H1 (cell line): ENCODE measurements around the gene TMPRSS4. TPM values are rescaled to one million over a fixed set of nuclear protein-coding genes. Genes with fewer than 3 reads are reported as not detected.

Experiments used
- CTCF ChIA-PET: fragments of 300-600 bp; sonication (Branson Sonifier 250); formaldehyde crosslinking; loops from one replicate; lab custom pipeline; 2021; ENCODE audit not compliant: partially characterized antibody; lab: Charles Lee
- POLR2A ChIA-PET: fragments of 300-600 bp; sonication (Branson Sonifier 250); formaldehyde crosslinking; loops from one replicate; lab custom pipeline; 2021; ENCODE audit warnings: inconsistent platforms; ENCODE audit not compliant: partially characterized antibody; lab: Charles Lee
- DNase-seq, 2 experiments: peaks; one replicate each; pipeline versions ENCODE4 v3.0.0 to v3.0.0-alpha.2; 2010 to 2022; ENCODE audit warnings: low spot score in 2 of 2, low read depth in 1 of 2, mixed read lengths in 1 of 2
- FAIRE-seq: peaks from 2 replicates; lab custom pipeline; 2011; peaks lifted over from hg19 to GRCh38; lab: Jason Lieb, UNC
- H2AFZ ChIP-seq: 2 replicates; pipeline ENCODE4 v1.8.1; 2012; ENCODE audit warnings: low read length, inconsistent platforms
- H2AK5ac ChIP-seq: 2 replicates; pipeline ENCODE4 v1.6.1; 2013; ENCODE audit warnings: low read depth, low read length
- H2BK120ac ChIP-seq: replicated peaks from 2 replicates; pipeline ENCODE3; 2013; ENCODE audit warnings: low read depth, low read length, inconsistent platforms
- H2BK12ac ChIP-seq: 2 replicates; pipeline ENCODE4 v1.6.1; 2013; ENCODE audit warnings: low read depth, low read length
- H2BK15ac ChIP-seq: 2 replicates; pipeline ENCODE4 v1.6.1; 2013; ENCODE audit warnings: low read length
- H2BK20ac ChIP-seq: 2 replicates; pipeline ENCODE4 v1.6.1; 2013; ENCODE audit warnings: low read length
- H2BK5ac ChIP-seq: 2 replicates; pipeline ENCODE4 v1.6.1; 2013; ENCODE audit warnings: low read depth, low read length
- H3K14ac ChIP-seq: 2 replicates; pipeline ENCODE4 v1.6.1; 2013; ENCODE audit warnings: inconsistent platforms; ENCODE audit not compliant: insufficient read length
- H3K18ac ChIP-seq: 2 replicates; pipeline ENCODE4 v1.6.1; 2013; ENCODE audit warnings: low read length; ENCODE audit errors: extremely low read depth
- H3K23ac ChIP-seq: 2 replicates; pipeline ENCODE4 v1.6.1; 2013; ENCODE audit warnings: inconsistent platforms; ENCODE audit not compliant: insufficient read length
- H3K23me2 ChIP-seq: 2 replicates; pipeline ENCODE4 v1.6.1; 2013; ENCODE audit warnings: low read depth, low read length
- H3K27ac ChIP-seq: 2 replicates; pipeline ENCODE4 v1.6.1; 2011; ENCODE audit warnings: low read depth, low read length, inconsistent platforms
- H3K27me3 ChIP-seq, 4 experiments: replicated peaks in 1 of 4; 1 replicate in 1 of 4; 2 replicates in 3 of 4; pipeline versions ENCODE4 v1.6.1 to v1.8.1; 2011 to 2013; ENCODE audit warnings: low read length in 3 of 4, mild to moderate bottlenecking in 3 of 4, inconsistent platforms in 2 of 4, mixed read lengths in 2 of 4, moderate library complexity in 1 of 4; ENCODE audit not compliant: control insufficient read depth in 3 of 4, insufficient read depth in 3 of 4; ENCODE audit errors: extremely low read depth in 1 of 4
- H3K36me3 ChIP-seq, 4 experiments: 2 replicates each; pipeline versions ENCODE4 v1.6.1 to v1.8.1; 2011 to 2013; ENCODE audit warnings: mild to moderate bottlenecking in 4 of 4, low read length in 3 of 4, moderate library complexity in 2 of 4, control low read depth in 1 of 4, inconsistent platforms in 1 of 4; ENCODE audit not compliant: insufficient read depth in 4 of 4, control insufficient read depth in 2 of 4
- H3K4ac ChIP-seq: replicated peaks from 2 replicates; pipeline ENCODE3; 2013; ENCODE audit warnings: low read length, low read depth, mixed read lengths, inconsistent platforms; ENCODE audit not compliant: insufficient read length
- H3K4me1 ChIP-seq, 4 experiments: replicated peaks in 1 of 4; 1 replicate in 1 of 4; 2 replicates in 3 of 4; pipeline versions ENCODE4 v1.6.1 to v1.8.1; 2011 to 2013; ENCODE audit warnings: low read length in 3 of 4, inconsistent platforms in 2 of 4, mixed read lengths in 1 of 4; ENCODE audit not compliant: insufficient read depth in 4 of 4, control insufficient read depth in 3 of 4
- H3K4me2 ChIP-seq, 2 experiments: 2 replicates each; pipeline versions ENCODE4 v1.6.1 to v1.8.1; 2011 to 2013; ENCODE audit warnings: low read depth in 2 of 2, low read length in 2 of 2, control low read depth in 1 of 2, inconsistent platforms in 1 of 2, mild to moderate bottlenecking in 1 of 2; ENCODE audit not compliant: insufficient read depth in 1 of 2
- H3K4me3 ChIP-seq, 4 experiments: fragments of 200-600, 300-600 bp in 1 of 4; sonication (generic), shearing (Covaris generic), sonication (Bioruptor Twin) in 1 of 4; 2 replicates each; pipeline versions ENCODE4 v1.5.1 to v1.8.1; 2011 to 2016; ENCODE audit warnings: low read length in 4 of 4, low read depth in 3 of 4, control low read depth in 2 of 4, inconsistent platforms in 2 of 4, mild to moderate bottlenecking in 2 of 4, mixed read lengths in 1 of 4, moderate library complexity in 1 of 4; ENCODE audit not compliant: insufficient read depth in 2 of 4; ENCODE audit errors: extremely low read depth in 1 of 4
- H3K56ac ChIP-seq: replicated peaks from 2 replicates; pipeline ENCODE3; 2013; ENCODE audit warnings: low read depth, mild to moderate bottlenecking, mixed read lengths, low read length, inconsistent platforms; ENCODE audit not compliant: insufficient read length
- H3K79me1 ChIP-seq: 2 replicates; pipeline ENCODE4 v1.6.1; 2013; ENCODE audit warnings: low read depth, low read length, control low read depth
- H3K79me2 ChIP-seq, 2 experiments: 2 replicates each; pipeline versions ENCODE4 v1.6.1 to v1.8.1; 2012 to 2013; ENCODE audit warnings: low read length in 2 of 2, mild to moderate bottlenecking in 2 of 2, inconsistent platforms in 1 of 2; ENCODE audit not compliant: insufficient read depth in 2 of 2, control insufficient read depth in 1 of 2
- H3K9ac ChIP-seq, 4 experiments: replicated peaks in 1 of 4; 1 replicate in 1 of 4; 2 replicates in 3 of 4; pipeline versions ENCODE4 v1.6.1 to v1.8.1; 2011 to 2013; ENCODE audit warnings: low read depth in 3 of 4, low read length in 3 of 4, control low read depth in 2 of 4, mild to moderate bottlenecking in 2 of 4, moderate library complexity in 2 of 4, inconsistent platforms in 1 of 4; ENCODE audit errors: extremely low read depth in 1 of 4
- H3K9me3 ChIP-seq, 2 experiments: 2 replicates each; pipeline versions ENCODE4 v1.6.1 to v1.8.1; 2012 to 2013; ENCODE audit warnings: mild to moderate bottlenecking in 2 of 2, moderate library complexity in 2 of 2, control low read depth in 1 of 2, inconsistent platforms in 1 of 2, low read depth in 1 of 2, low read length in 1 of 2, mixed read lengths in 1 of 2; ENCODE audit not compliant: insufficient read depth in 2 of 2
- H4K20me1 ChIP-seq, 2 experiments: replicated peaks in 1 of 2; 2 replicates each; pipeline versions ENCODE3 to v1.8.1; 2011 to 2013; ENCODE audit warnings: inconsistent platforms in 2 of 2, low read length in 2 of 2, mild to moderate bottlenecking in 1 of 2; ENCODE audit not compliant: insufficient read depth in 2 of 2, control insufficient read depth in 1 of 2
- H4K5ac ChIP-seq: 2 replicates; pipeline ENCODE4 v1.6.1; 2013; ENCODE audit warnings: low read length, low read depth, mixed read lengths, inconsistent platforms; ENCODE audit not compliant: insufficient read length
- H4K8ac ChIP-seq: 2 replicates; pipeline ENCODE4 v1.8.0; 2013; ENCODE audit warnings: mild to moderate bottlenecking, moderate library complexity, low read length, inconsistent platforms; ENCODE audit not compliant: insufficient read depth; ENCODE audit errors: extremely low read depth
- H4K91ac ChIP-seq: replicated peaks from 2 replicates; pipeline ENCODE3; 2013; ENCODE audit warnings: low read length, mixed read lengths, inconsistent platforms; ENCODE audit not compliant: insufficient read length
- BCL11A ChIP-seq, 2 experiments: IDR thresholded peaks; one replicate each; pipeline ENCODE4 v1.6.1; 2011; ENCODE audit warnings: low read depth in 2 of 2, low read length in 2 of 2, mild to moderate bottlenecking in 2 of 2
- CBX8 ChIP-seq: fragments of 300-800, 300-1000 bp; sonication (generic); IDR thresholded peaks from 2 replicates; pipeline ENCODE4 v1.7.1; 2016; ENCODE audit warnings: low read depth, low read length, borderline replicate concordance
- CTBP2 ChIP-seq: IDR thresholded peaks from 2 replicates; pipeline ENCODE4 v1.7.0; 2011; ENCODE audit warnings: borderline replicate concordance, mild to moderate bottlenecking, moderate library complexity, mixed read lengths, low read length; ENCODE audit not compliant: insufficient read depth, insufficient read length
- EGR1 ChIP-seq: IDR thresholded peaks from 2 replicates; pipeline ENCODE4 v1.6.1; 2011; ENCODE audit warnings: low read depth, low read length, borderline replicate concordance
- FOSL1 ChIP-seq: IDR thresholded peaks from 2 replicates; pipeline ENCODE4 v1.6.1; 2011; ENCODE audit warnings: mild to moderate bottlenecking, low read depth, low read length, moderate library complexity; ENCODE audit not compliant: insufficient read depth
- GABPA ChIP-seq: IDR thresholded peaks from 2 replicates; pipeline ENCODE4 v1.6.1; 2011; ENCODE audit warnings: mild to moderate bottlenecking, low read length, moderate library complexity, borderline replicate concordance; ENCODE audit not compliant: insufficient read depth
- HDAC2 ChIP-seq, 2 experiments: fragments of 300-600 bp in 1 of 2; sonication (generic) in 1 of 2; IDR thresholded peaks; 2 replicates each; pipeline ENCODE4 v1.6.1; 2011 to 2012; ENCODE audit warnings: low read depth in 2 of 2, low read length in 2 of 2, mild to moderate bottlenecking in 2 of 2, moderate library complexity in 2 of 2, borderline replicate concordance in 1 of 2, inconsistent platforms in 1 of 2
- NRF1 ChIP-seq: IDR thresholded peaks from 2 replicates; pipeline ENCODE4 v1.6.1; 2011; ENCODE audit warnings: mild to moderate bottlenecking, low read depth, low read length, improper control_type of control experiment
- POU5F1 ChIP-seq: IDR thresholded peaks from 2 replicates; pipeline ENCODE4 v1.6.1; 2011; ENCODE audit warnings: low read depth, mild to moderate bottlenecking, low read length, moderate library complexity
- SP2 ChIP-seq: IDR thresholded peaks from 2 replicates; pipeline ENCODE4 v1.6.1; 2012; ENCODE audit warnings: mild to moderate bottlenecking, low read length, inconsistent platforms
- SP4 ChIP-seq: IDR thresholded peaks from 2 replicates; pipeline ENCODE4 v1.6.1; 2012; ENCODE audit warnings: low read length, inconsistent platforms
- SRF ChIP-seq: IDR thresholded peaks from 2 replicates; pipeline ENCODE4 v1.6.1; 2011; ENCODE audit warnings: mild to moderate bottlenecking, low read depth, low read length, moderate library complexity
- TBP ChIP-seq: IDR thresholded peaks from 2 replicates; pipeline ENCODE4 v1.6.1; 2011; ENCODE audit warnings: low read depth, low read length, improper control_type of control experiment
- YY1 ChIP-seq: IDR thresholded peaks from 2 replicates; pipeline ENCODE4 v1.6.1; 2011; ENCODE audit warnings: low read depth, mild to moderate bottlenecking, low read length
- WGBS, 2 experiments: shearing (Covaris generic) in 1 of 2; methylation state at CpG; one replicate each; pipeline versions ENCODE4 v1.1.6 to v1.1.7; 2013 to 2015; ENCODE audit warnings: low lambda C conversion rate in 2 of 2, mixed read lengths in 2 of 2, inconsistent platforms in 1 of 2, low coverage in 1 of 2, missing lambda C conversion rate in 1 of 2; ENCODE audit not compliant: insufficient replicate concordance in 2 of 2, insufficient coverage in 1 of 2, insufficient read length in 1 of 2; ENCODE audit errors: extremely low coverage in 1 of 2, missing lambda C conversion rate in 1 of 2; 5-methylcytosine and 5-hydroxymethylcytosine counted together
- polyA plus RNA-seq, 7 experiments: library from polyadenylated mRNA; depleted of rRNA in 3 of 7; stranded (reverse) in 5 of 7; unstranded in 2 of 7; fragments of >200 nt in 5 of 7; fragments of 200-250 nt in 2 of 7; gene quantifications; 1 replicate in 5 of 7; 2 replicates in 1 of 7; 4 replicates in 1 of 7; pipeline versions ENCODE4 v1.2.1 to v1.2.3, GENCODE V29; 2011 to 2013; ENCODE audit warnings: missing spikeins in 2 of 7, mixed read lengths in 2 of 7
- total RNA-seq: library from RNA; stranded (reverse); fragmentation: NEBNext Ultra II Directional; extraction: Animal tissue kit (Norgen Biotek cat#: 25700); gene quantifications from 2 replicates; pipeline ENCODE4 v1.2.1, GENCODE V29; 2021
- TF ChIP-seq, protein P1 (sequence below): IDR thresholded peaks from 2 replicates; pipeline ENCODE4 v1.6.1; 2012; ENCODE audit warnings: inconsistent platforms

TMPRSS4 gene
- total and polyA plus RNA-seq, 2 of the 8 experiments (the other 6 are each of a cell fraction or from before 2014, with no cell fraction given), result 0.11 to 0.58 TPM

DNA sequence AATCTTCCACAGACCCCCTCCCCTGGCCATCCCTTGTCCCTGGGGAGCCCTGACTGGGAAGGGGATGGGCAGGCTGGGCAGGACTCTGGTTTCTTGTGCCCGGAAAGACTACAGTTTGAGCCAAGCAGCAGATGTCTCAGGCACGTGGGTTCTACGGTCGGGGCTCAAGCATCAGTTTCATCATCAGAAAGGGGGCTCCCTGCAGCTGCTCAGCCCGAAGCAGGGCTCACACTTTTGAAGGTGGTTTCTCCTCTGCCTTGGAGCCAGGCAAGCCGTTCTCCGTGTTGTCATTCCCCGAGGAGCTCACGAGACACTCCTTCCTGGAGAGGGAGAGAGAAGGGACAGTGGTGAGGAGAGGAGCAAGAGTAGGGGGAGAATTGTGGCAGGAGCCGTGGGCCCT lies 59.9 kb downstream of the TMPRSS4 start:
- 90% methylated on average over 6 of the region's 10 CpGs; no CpG with 5 or more reads in 1 of the 2 experiments for WGBS, 2 experiments
- FAIRE-seq (no peak), DNase-seq (no peak)
- Histone ChIP-seq H3K79me2 (no peaks in the 10 kb centered on the region), H3K4me1 (no peaks in the 10 kb centered on the region), H2BK15ac (no peak overlapping the region), H3K23ac (no peak overlapping the region), H4K8ac (no peak overlapping the region; the same call in 1 of the 2 replicates), H3K56ac (no peak overlapping the region), H3K79me1 (no peaks in the 10 kb centered on the region), H3K4ac (no peak overlapping the region), H3K18ac (no peak overlapping the region), H3K27ac (no peak overlapping the region), H4K20me1 (no peaks in the 10 kb centered on the region), H2BK20ac (no peak overlapping the region), H2BK5ac (no peak overlapping the region), H3K4me2 (no peak overlapping the region), H3K9ac (no peak overlapping the region), H3K23me2 (no peaks in the 10 kb centered on the region), H2BK120ac (no peak overlapping the region), H2AFZ (no peak overlapping the region), H2BK12ac (no peak overlapping the region), H2AK5ac (no peak overlapping the region), H3K14ac (no peak overlapping the region), H3K9me3 (no peaks in the 10 kb centered on the region), H3K36me3 (no peaks in the 10 kb centered on the region), H4K91ac (no peak overlapping the region), H3K27me3 (no peaks in the 10 kb centered on the region), H3K4me3 (no peak overlapping the region), H4K5ac (no peak overlapping the region)
- POLR2A ChIA-PET, result no interaction called here
- CTCF ChIA-PET, result interaction anchor here (1.4 to 3.3 kb wide), 3 partner anchors 8 to 128 kb away, joined by 3 to 11 read pairs (median 5); no protein-coding TSS in a partner anchor
- TF ChIP-seq HDAC2 (IDR thresholded peaks at IDR 0.05; ENCODE audit: borderline replicate concordance in 1 of 2, low read depth in 2 of 2, low read length in 2 of 2), result no peak
- no peak for TF ChIP-seq YY1
- TF ChIP-seq NRF1, result no peak
- TF ChIP-seq BCL11A (IDR thresholded peaks at IDR 0.05; ENCODE audit: low read depth in 2 of 2, low read length in 2 of 2), result no peak
- no peak for TF ChIP-seq SRF
- no peak for TF ChIP-seq TBP
- TF ChIP-seq CBX8, result no peak
- TF ChIP-seq, protein P1, sequence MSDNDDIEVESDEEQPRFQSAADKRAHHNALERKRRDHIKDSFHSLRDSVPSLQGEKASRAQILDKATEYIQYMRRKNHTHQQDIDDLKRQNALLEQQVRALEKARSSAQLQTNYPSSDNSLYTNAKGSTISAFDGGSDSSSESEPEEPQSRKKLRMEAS, result no peak
- no peak for TF ChIP-seq GABPA
- TF ChIP-seq POU5F1, result no peak
- no peak for TF ChIP-seq EGR1
- no peak for TF ChIP-seq FOSL1
- no peak for TF ChIP-seq SP4
- TF ChIP-seq CTBP2, result no peak
- TF ChIP-seq SP2, result no peak
